ENCODE data around the gene IRF2.

DNA sequence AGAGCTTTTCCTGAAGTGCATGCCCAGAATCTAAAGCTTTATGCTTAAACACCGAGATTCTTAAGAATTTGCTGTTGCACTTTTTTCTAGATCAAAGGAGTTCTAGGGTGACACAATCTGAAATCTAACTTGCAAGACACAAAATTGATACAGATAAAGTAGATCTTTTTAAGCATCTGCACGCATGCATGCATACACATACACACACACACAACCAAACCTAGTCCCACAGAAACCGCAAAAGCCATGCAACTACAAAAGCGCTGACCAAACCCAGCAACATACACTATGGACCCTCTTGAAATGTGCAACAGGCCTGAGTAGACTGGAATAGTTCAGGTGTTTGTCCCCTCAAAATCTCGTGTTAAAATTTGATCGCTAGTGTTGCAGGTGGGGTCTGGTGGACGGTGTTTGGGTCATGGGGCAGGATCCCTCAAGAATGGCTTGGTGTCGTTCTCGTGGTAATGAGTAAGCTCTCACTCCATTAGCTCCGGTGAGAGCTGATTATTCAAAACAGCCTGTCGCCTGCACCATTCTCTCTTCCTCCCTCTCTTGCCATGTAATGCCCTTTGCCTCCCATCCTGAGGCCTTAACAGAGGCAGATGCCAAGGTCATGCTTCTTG, 52.7 kb downstream of the IRF2 start:
- TF ChIP-seq, protein P1, sequence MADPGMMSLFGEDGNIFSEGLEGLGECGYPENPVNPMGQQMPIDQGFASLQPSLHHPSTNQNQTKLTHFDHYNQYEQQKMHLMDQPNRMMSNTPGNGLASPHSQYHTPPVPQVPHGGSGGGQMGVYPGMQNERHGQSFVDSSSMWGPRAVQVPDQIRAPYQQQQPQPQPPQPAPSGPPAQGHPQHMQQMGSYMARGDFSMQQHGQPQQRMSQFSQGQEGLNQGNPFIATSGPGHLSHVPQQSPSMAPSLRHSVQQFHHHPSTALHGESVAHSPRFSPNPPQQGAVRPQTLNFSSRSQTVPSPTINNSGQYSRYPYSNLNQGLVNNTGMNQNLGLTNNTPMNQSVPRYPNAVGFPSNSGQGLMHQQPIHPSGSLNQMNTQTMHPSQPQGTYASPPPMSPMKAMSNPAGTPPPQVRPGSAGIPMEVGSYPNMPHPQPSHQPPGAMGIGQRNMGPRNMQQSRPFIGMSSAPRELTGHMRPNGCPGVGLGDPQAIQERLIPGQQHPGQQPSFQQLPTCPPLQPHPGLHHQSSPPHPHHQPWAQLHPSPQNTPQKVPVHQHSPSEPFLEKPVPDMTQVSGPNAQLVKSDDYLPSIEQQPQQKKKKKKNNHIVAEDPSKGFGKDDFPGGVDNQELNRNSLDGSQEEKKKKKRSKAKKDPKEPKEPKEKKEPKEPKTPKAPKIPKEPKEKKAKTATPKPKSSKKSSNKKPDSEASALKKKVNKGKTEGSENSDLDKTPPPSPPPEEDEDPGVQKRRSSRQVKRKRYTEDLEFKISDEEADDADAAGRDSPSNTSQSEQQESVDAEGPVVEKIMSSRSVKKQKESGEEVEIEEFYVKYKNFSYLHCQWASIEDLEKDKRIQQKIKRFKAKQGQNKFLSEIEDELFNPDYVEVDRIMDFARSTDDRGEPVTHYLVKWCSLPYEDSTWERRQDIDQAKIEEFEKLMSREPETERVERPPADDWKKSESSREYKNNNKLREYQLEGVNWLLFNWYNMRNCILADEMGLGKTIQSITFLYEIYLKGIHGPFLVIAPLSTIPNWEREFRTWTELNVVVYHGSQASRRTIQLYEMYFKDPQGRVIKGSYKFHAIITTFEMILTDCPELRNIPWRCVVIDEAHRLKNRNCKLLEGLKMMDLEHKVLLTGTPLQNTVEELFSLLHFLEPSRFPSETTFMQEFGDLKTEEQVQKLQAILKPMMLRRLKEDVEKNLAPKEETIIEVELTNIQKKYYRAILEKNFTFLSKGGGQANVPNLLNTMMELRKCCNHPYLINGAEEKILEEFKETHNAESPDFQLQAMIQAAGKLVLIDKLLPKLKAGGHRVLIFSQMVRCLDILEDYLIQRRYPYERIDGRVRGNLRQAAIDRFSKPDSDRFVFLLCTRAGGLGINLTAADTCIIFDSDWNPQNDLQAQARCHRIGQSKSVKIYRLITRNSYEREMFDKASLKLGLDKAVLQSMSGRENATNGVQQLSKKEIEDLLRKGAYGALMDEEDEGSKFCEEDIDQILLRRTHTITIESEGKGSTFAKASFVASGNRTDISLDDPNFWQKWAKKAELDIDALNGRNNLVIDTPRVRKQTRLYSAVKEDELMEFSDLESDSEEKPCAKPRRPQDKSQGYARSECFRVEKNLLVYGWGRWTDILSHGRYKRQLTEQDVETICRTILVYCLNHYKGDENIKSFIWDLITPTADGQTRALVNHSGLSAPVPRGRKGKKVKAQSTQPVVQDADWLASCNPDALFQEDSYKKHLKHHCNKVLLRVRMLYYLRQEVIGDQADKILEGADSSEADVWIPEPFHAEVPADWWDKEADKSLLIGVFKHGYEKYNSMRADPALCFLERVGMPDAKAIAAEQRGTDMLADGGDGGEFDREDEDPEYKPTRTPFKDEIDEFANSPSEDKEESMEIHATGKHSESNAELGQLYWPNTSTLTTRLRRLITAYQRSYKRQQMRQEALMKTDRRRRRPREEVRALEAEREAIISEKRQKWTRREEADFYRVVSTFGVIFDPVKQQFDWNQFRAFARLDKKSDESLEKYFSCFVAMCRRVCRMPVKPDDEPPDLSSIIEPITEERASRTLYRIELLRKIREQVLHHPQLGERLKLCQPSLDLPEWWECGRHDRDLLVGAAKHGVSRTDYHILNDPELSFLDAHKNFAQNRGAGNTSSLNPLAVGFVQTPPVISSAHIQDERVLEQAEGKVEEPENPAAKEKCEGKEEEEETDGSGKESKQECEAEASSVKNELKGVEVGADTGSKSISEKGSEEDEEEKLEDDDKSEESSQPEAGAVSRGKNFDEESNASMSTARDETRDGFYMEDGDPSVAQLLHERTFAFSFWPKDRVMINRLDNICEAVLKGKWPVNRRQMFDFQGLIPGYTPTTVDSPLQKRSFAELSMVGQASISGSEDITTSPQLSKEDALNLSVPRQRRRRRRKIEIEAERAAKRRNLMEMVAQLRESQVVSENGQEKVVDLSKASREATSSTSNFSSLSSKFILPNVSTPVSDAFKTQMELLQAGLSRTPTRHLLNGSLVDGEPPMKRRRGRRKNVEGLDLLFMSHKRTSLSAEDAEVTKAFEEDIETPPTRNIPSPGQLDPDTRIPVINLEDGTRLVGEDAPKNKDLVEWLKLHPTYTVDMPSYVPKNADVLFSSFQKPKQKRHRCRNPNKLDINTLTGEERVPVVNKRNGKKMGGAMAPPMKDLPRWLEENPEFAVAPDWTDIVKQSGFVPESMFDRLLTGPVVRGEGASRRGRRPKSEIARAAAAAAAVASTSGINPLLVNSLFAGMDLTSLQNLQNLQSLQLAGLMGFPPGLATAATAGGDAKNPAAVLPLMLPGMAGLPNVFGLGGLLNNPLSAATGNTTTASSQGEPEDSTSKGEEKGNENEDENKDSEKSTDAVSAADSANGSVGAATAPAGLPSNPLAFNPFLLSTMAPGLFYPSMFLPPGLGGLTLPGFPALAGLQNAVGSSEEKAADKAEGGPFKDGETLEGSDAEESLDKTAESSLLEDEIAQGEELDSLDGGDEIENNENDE (IDR thresholded peaks at IDR 0.05; ENCODE audit: insufficient replicate concordance, low read length): no peak
- no peak for TF ChIP-seq POLR2A (IDR thresholded peaks at IDR 0.05; ENCODE audit: control extremely low read depth in 1 of 2, low read depth in 2 of 2, low read length in 2 of 2)
- TF ChIP-seq RAD21 (IDR thresholded peaks at IDR 0.05 in 1 of 2, conservative IDR thresholded peaks at IDR 0.05 in 1 of 2; ENCODE audit: low read depth in 2 of 2, low read length in 2 of 2): no peak
- no peak for TF ChIP-seq EZH2 (IDR thresholded peaks at IDR 0.05; ENCODE audit: low read depth, low read length, severe bottlenecking)
- no peak for TF ChIP-seq CTCF (IDR thresholded peaks at IDR 0.05; ENCODE audit: control extremely low read depth in 1 of 3, insufficient read depth in 1 of 3, low read depth in 1 of 3, low read length in 3 of 3)
- TF ChIP-seq POLR2AphosphoS5 (IDR thresholded peaks at IDR 0.05; ENCODE audit: low read depth, low read length): no peak
- TF ChIP-seq POU5F1 (IDR thresholded peaks at IDR 0.05; ENCODE audit: low read depth, low read length): no peak
- TF ChIP-seq YY1 (IDR thresholded peaks at IDR 0.05; ENCODE audit: low read depth, low read length): no peak
- no peak for TF ChIP-seq JUN (IDR thresholded peaks at IDR 0.05; ENCODE audit: low read depth, low read length)
- no peak for TF ChIP-seq BRCA1 (IDR thresholded peaks at IDR 0.05; ENCODE audit: low read depth, low read length)
- no peak for TF ChIP-seq ATF3 (IDR thresholded peaks at IDR 0.05; ENCODE audit: insufficient read depth, low read depth, low read length)
